GM12878 (cell line): ENCODE results near the gene PIGZ. TPM values are rescaled to one million over a fixed set of nuclear protein-coding genes. Genes with fewer than 3 reads are reported as not detected.

Source experiments
- CUX1 ChIP-seq: IDR thresholded peaks from 2 replicates; pipeline ENCODE4 v1.6.1; 2012; ENCODE audit warnings: improper control_type of control experiment, low read depth, low read length; ENCODE audit not compliant: insufficient replicate concordance
- HCFC1 ChIP-seq: fragments of 150-350 bp; IDR thresholded peaks from 2 replicates; pipeline ENCODE4 v1.6.1; 2014; ENCODE audit warnings: low read length
- MEF2A ChIP-seq: IDR thresholded peaks from 2 replicates; pipeline ENCODE4 v1.6.1; 2011; ENCODE audit warnings: low read depth, mild to moderate bottlenecking, low read length, moderate library complexity; ENCODE audit not compliant: insufficient read depth
- NBN ChIP-seq: fragments of 450-650 bp; IDR thresholded peaks from 2 replicates; pipeline ENCODE4 v1.6.1; 2016
- SIN3A ChIP-seq: IDR thresholded peaks from 2 replicates; pipeline ENCODE4 v1.6.1; 2012; ENCODE audit warnings: low read depth, low read length, improper control_type of control experiment
- TARDBP ChIP-seq: IDR thresholded peaks from 2 replicates; pipeline ENCODE4 v1.6.1; 2016; ENCODE audit warnings: borderline replicate concordance
- polyA plus RNA-seq, 11 experiments: library from polyadenylated mRNA; depleted of rRNA in 4 of 11; unstranded in 6 of 11; stranded (reverse) in 5 of 11; fragments of >200 nt; fragmentation: Nextera tagmentation in 4 of 11; fragmentation: Illumina TruSeq in 1 of 11; extraction: Ambion mirVana in 4 of 11; extraction: Trizol in 1 of 11; gene quantifications; 1 replicate in 1 of 11; 2 replicates in 10 of 11; pipeline versions ENCODE4 v1.2.1 to v1.2.3, GENCODE V29; 2011 to 2016; ENCODE audit warnings: inconsistent platforms in 2 of 11, missing spikeins in 2 of 11, low read depth in 1 of 11
- total RNA-seq, 4 experiments: library from RNA; depleted of rRNA in 3 of 4; stranded (reverse); fragments of >200 nt in 3 of 4; fragmentation: Illumina TruSeq in 1 of 4; extraction: Trizol in 1 of 4; gene quantifications; 2 replicates each; pipeline versions ENCODE4 v1.2.1 to v1.2.3, GENCODE V29; 2013 to 2021
- TF ChIP-seq, protein P1 (sequence below): fragments of 450-650 bp; IDR thresholded peaks from 2 replicates; pipeline ENCODE4 v1.6.1; 2014; ENCODE audit warnings: mild to moderate bottlenecking

Gene PIGZ
- total and polyA plus RNA-seq, 10 of the 15 experiments (the other 5 are each of a cell fraction or from before 2014, with no cell fraction given), result 0.06 to 1.2 (median 0.64) TPM

DNA sequence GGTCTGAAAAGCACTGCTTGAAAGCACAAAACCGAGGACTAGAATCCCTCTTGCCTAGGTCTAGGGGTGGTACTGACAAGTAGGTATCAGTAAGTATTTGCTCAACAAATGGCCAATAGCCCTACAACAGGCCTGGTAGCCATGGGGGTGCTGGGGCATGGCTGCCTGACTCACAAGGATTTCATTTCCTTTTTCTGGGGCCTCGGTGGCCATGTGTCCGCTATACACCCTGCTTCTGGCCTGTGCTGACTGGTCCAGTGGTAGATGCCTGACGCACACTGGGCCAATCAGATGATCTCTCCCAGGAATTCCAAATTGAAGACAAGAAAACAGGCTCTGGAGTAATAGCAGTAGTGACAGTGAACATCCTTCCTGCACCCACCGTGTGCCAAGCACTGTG lies 31.6 kb upstream of the PIGZ start (continued):
- TF ChIP-seq CUX1, result no peak
- TF ChIP-seq, protein P1, sequence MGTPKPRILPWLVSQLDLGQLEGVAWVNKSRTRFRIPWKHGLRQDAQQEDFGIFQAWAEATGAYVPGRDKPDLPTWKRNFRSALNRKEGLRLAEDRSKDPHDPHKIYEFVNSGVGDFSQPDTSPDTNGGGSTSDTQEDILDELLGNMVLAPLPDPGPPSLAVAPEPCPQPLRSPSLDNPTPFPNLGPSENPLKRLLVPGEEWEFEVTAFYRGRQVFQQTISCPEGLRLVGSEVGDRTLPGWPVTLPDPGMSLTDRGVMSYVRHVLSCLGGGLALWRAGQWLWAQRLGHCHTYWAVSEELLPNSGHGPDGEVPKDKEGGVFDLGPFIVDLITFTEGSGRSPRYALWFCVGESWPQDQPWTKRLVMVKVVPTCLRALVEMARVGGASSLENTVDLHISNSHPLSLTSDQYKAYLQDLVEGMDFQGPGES, result no peak
- no peak for TF ChIP-seq NBN
- TF ChIP-seq TARDBP, result no peak
- no peak for TF ChIP-seq HCFC1
- TF ChIP-seq SIN3A, result no peak
- no peak for TF ChIP-seq MEF2A
